ENCODE measurements around the gene NT5DC1. TPM values are rescaled to one million over a fixed set of nuclear protein-coding genes. Genes with fewer than 3 reads are reported as not detected.

NT5DC1 gene
- total and polyA plus RNA-seq, 2 donors (not counting 1 experiment from before 2014, with no cell fraction given) = 26.4 to 54.8 TPM

DNA sequence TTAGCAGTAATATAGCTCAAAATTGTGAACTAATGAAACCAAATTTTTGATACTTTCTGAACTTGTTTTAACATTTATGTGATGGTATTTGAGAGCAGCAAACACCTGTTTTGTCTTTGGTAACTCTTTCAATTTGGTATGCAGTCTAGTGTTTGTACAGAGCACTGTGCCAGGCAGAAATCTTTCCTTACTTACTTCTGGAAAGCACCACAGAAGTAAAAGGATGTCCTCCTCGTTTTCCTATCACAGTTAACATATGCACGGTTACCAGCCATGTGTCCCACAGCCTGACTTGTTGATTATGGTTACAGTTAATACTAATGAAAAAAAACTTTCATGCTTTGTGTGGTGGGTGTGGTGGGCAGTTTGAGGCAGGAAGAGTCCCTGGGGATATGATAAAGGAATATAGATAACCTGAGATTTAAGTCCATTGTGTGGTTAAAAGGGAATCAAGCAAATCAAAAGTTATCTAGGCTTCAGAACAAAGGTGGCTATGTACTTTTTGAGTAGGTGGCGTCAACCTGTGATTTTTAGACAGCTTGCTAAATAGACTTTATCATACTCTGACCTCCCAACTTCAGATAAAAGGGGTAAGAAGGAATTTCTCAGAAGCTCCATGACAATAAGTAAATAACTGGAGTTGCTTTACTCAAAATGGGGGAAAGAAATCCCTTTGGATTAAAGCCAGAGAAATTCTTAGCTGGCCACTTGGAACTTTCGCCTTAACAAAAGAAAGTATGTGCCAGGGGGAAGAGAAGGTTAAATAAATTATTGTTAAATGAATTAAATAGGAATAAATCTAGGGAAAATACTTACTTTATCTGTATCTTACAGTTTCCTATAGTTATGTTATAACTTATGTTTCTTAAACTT is 45.4 kb downstream of the NT5DC1 start:
- WGBS (ENCODE audit: insufficient coverage) = no CpG with 5 or more reads among the region's 4 CpGs
- ATAC-seq (ENCODE audit: low read depth) (no peak), DNase-seq (no peak)
- intact Hi-C loops (cut with micrococcal nuclease) = no loop called here
- no peak overlapping the region for H3K27ac Mint-ChIP-seq
- no peaks in the 10 kb centered on the region for H3K79me2 ChIP-seq (ENCODE audit: control insufficient read depth, insufficient read depth, low read length)
- no peaks in the 10 kb centered on the region for H3K4me1 Mint-ChIP-seq
- CTCF ChIA-PET = no interaction called here
- POLR2A ChIA-PET = no interaction called here
- no peaks in the 10 kb centered on the region for H3K36me3 ChIP-seq (replicated peaks in 1 of 2; ENCODE audit: control extremely low read depth in 1 of 2, control insufficient read depth in 1 of 2, extremely low read depth in 1 of 2, insufficient read depth in 2 of 2, low read length in 1 of 2)
- no peak overlapping the region for H3K9ac ChIP-seq (ENCODE audit: low read length)
- H3K27ac ChIP-seq (ENCODE audit: low read length in 2 of 2) = no peak overlapping the region
- H3K4me2 ChIP-seq (replicated peaks; ENCODE audit: low read depth, low read length, poor library complexity, severe bottlenecking) = no peak overlapping the region
- no peak overlapping the region for H3K4me3 ChIP-seq (ENCODE audit: control extremely low read depth in 1 of 5, extremely low read depth in 1 of 5, insufficient read depth in 1 of 5, low read depth in 2 of 5, low read length in 4 of 5)
- H3K9me3 Mint-ChIP-seq (ENCODE audit: insufficient read depth) = no peaks in the 10 kb centered on the region
- no peaks in the 10 kb centered on the region for H3K9me3 ChIP-seq (ENCODE audit: control extremely low read depth in 1 of 3, control insufficient read depth in 2 of 3, insufficient read depth in 1 of 3, low read length in 2 of 3)
- H3K27me3 ChIP-seq (replicated peaks in 1 of 4; ENCODE audit: control extremely low read depth in 1 of 4, control insufficient read depth in 3 of 4, insufficient read depth in 4 of 4, low read length in 3 of 4) = no peaks in the 10 kb centered on the region
- H3K4me3 Mint-ChIP-seq = no peak overlapping the region
- H3K4me1 ChIP-seq (ENCODE audit: control insufficient read depth in 2 of 2, insufficient read depth in 2 of 2, low read length in 2 of 2) = no peaks in the 10 kb centered on the region
- H4K20me1 ChIP-seq (ENCODE audit: control insufficient read depth, insufficient read depth, low read length, poor library complexity, severe bottlenecking) = no peaks in the 10 kb centered on the region
- no peaks in the 10 kb centered on the region for H3K27me3 Mint-ChIP-seq
- H2AFZ ChIP-seq (ENCODE audit: insufficient read depth, low read depth, low read length, poor library complexity, severe bottlenecking) = no peak overlapping the region
- no peak for TF ChIP-seq EZH2 (IDR thresholded peaks at IDR 0.05; ENCODE audit: borderline replicate concordance, insufficient read depth, low read depth, low read length, poor library complexity, severe bottlenecking)
- TF ChIP-seq, protein P1, sequence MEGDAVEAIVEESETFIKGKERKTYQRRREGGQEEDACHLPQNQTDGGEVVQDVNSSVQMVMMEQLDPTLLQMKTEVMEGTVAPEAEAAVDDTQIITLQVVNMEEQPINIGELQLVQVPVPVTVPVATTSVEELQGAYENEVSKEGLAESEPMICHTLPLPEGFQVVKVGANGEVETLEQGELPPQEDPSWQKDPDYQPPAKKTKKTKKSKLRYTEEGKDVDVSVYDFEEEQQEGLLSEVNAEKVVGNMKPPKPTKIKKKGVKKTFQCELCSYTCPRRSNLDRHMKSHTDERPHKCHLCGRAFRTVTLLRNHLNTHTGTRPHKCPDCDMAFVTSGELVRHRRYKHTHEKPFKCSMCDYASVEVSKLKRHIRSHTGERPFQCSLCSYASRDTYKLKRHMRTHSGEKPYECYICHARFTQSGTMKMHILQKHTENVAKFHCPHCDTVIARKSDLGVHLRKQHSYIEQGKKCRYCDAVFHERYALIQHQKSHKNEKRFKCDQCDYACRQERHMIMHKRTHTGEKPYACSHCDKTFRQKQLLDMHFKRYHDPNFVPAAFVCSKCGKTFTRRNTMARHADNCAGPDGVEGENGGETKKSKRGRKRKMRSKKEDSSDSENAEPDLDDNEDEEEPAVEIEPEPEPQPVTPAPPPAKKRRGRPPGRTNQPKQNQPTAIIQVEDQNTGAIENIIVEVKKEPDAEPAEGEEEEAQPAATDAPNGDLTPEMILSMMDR (IDR thresholded peaks at IDR 0.05) = no peak

DNA sequence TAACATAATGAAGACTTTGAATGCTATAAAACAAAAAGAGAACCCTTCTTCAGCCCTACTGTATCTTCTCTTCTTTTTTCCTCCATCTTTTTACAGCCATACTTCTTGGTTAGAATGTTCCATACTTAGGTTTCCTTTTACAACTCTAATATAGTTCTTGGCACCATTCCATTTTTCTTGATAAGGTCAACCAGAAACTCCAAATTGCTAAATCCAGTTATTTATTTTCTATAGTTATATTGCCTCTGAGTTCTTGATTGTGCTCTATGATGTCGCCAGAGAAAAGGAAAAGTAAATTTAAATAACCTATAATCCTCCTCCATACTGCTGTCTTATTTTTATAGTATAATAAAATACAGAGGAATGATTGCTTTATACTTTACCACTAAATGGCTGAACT is 52.0 kb downstream of the NT5DC1 start:
- intact Hi-C loops (cut with micrococcal nuclease) = no loop called here
- H3K4me3 ChIP-seq (ENCODE audit: control extremely low read depth in 1 of 5, extremely low read depth in 1 of 5, insufficient read depth in 1 of 5, low read depth in 2 of 5, low read length in 4 of 5) = no peak overlapping the region
- H3K27ac ChIP-seq (ENCODE audit: low read length in 2 of 2) = no peak overlapping the region
- H3K27ac Mint-ChIP-seq = no peak overlapping the region
- H3K9me3 ChIP-seq (ENCODE audit: control extremely low read depth in 1 of 3, control insufficient read depth in 2 of 3, insufficient read depth in 1 of 3, low read length in 2 of 3) = no peaks in the 10 kb centered on the region
- no peak overlapping the region for H2AFZ ChIP-seq (ENCODE audit: insufficient read depth, low read depth, low read length, poor library complexity, severe bottlenecking)
- peaks cover 6% of the 10 kb centered on the region for H3K4me1 Mint-ChIP-seq
- H3K9me3 Mint-ChIP-seq (ENCODE audit: insufficient read depth) = no peaks in the 10 kb centered on the region
- no peak for ATAC-seq (ENCODE audit: low read depth)
- H3K4me2 ChIP-seq (replicated peaks; ENCODE audit: low read depth, low read length, poor library complexity, severe bottlenecking) = no peak overlapping the region
- H3K27me3 Mint-ChIP-seq = no peaks in the 10 kb centered on the region
- H3K4me3 Mint-ChIP-seq = no peak overlapping the region
- CTCF ChIA-PET = interaction anchor here (0.8 kb wide), 1 partner anchor 142 kb away, joined by 3 read pairs; no protein-coding TSS in a partner anchor
- no peak for TF ChIP-seq EZH2 (IDR thresholded peaks at IDR 0.05; ENCODE audit: borderline replicate concordance, insufficient read depth, low read depth, low read length, poor library complexity, severe bottlenecking)
- TF ChIP-seq, protein P1 (IDR thresholded peaks at IDR 0.05) = no peak
- no peaks in the 10 kb centered on the region for H3K79me2 ChIP-seq (ENCODE audit: control insufficient read depth, insufficient read depth, low read length)
- DNase-seq = no peak
- no peaks in the 10 kb centered on the region for H3K27me3 ChIP-seq (replicated peaks in 1 of 4; ENCODE audit: control extremely low read depth in 1 of 4, control insufficient read depth in 3 of 4, insufficient read depth in 4 of 4, low read length in 3 of 4)
- no peaks in the 10 kb centered on the region for H3K4me1 ChIP-seq (ENCODE audit: control insufficient read depth in 2 of 2, insufficient read depth in 2 of 2, low read length in 2 of 2)
- no CpG with 5 or more reads among the region's 1 CpG for WGBS (ENCODE audit: insufficient coverage)
- POLR2A ChIA-PET = no interaction called here
- no peaks in the 10 kb centered on the region for H3K36me3 ChIP-seq (replicated peaks in 1 of 2; ENCODE audit: control extremely low read depth in 1 of 2, control insufficient read depth in 1 of 2, extremely low read depth in 1 of 2, insufficient read depth in 2 of 2, low read length in 1 of 2)
- H4K20me1 ChIP-seq (ENCODE audit: control insufficient read depth, insufficient read depth, low read length, poor library complexity, severe bottlenecking) = no peaks in the 10 kb centered on the region
- no peak overlapping the region for H3K9ac ChIP-seq (ENCODE audit: low read length)
